ENCODE measurements around the gene GABBR2. TPM values are rescaled to one million over a fixed set of nuclear protein-coding genes. Genes with fewer than 3 reads are reported as not detected.

The GABBR2 gene
- polyA plus RNA-seq, 1 of the 3 experiments (the other 2 are of a cell fraction) = not detected

DNA sequence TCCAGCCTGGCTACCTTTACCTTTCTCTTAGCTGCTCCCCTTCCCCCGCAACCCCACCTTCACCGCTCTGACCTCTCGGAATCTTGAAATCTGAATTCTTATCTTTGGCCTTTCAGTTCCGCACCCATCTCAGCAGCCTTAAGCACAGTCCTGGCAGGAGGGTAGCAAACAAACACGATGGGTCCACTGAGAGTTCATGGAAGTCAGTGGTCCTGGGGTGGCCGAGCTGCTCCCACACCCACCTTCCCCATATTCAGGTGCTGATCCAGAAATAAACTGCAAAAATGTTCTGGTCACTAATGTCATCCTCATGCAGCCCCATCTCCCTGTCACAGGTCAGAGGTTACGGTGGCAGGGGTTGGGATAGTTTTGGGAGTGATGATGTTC is 393.7 kb downstream of the GABBR2 start:
- H3F3A ChIP-seq (replicated peaks; ENCODE audit: insufficient read depth) = no peaks in the 10 kb centered on the region
- no peaks in the 10 kb centered on the region for H4K20me1 ChIP-seq (ENCODE audit: insufficient read depth)
- CTCF ChIA-PET = interaction anchor here (0.7 to 8.2 kb wide), 32 partner anchors 8 to 491 kb away, joined by 3 to 198 read pairs (median 6); partner anchors contain the start of gene ANKS6
- TF ChIP-seq SMC3 (IDR thresholded peaks at IDR 0.05; ENCODE audit: low read depth, low read length) (no peak), TEAD4 (IDR thresholded peaks at IDR 0.05; ENCODE audit: borderline replicate concordance, insufficient read depth) (no peak)
- no peak overlapping the region for H3K4me3 ChIP-seq (ENCODE audit: low read depth in 2 of 2, low read length in 1 of 2)
- no peak overlapping the region for H3K27ac ChIP-seq (ENCODE audit: low read depth in 2 of 2, low read length in 1 of 2)
- no peak overlapping the region for H3K4me2 ChIP-seq
- POLR2A ChIA-PET = no interaction called here
- H3K9me2 ChIP-seq = no peaks in the 10 kb centered on the region
- H3K9ac ChIP-seq = no peak overlapping the region
- 64% methylated on average over 7 of the region's 7 CpGs for WGBS (ENCODE audit: low lambda C conversion rate)
- H3K27me3 ChIP-seq (ENCODE audit: insufficient read depth) = no peaks in the 10 kb centered on the region; the same call in 1 of the 2 replicates
- H3K79me2 ChIP-seq (ENCODE audit: insufficient read depth) = no peaks in the 10 kb centered on the region
- no peaks in the 10 kb centered on the region for H3K9me3 ChIP-seq
- no peak overlapping the region for H2AFZ ChIP-seq (ENCODE audit: low read depth)
- H3K36me3 ChIP-seq (replicated peaks in 1 of 2; ENCODE audit: control insufficient read depth in 1 of 2, insufficient read depth in 2 of 2, low read length in 1 of 2) = no peaks in the 10 kb centered on the region
- H3K4me1 ChIP-seq (ENCODE audit: control insufficient read depth in 1 of 2, insufficient read depth in 2 of 2, low read depth in 1 of 2, low read length in 1 of 2) = peaks cover 5 to 7% of the 10 kb centered on the region in 2 experiments; a peak in 2 of 4 replicates
- no peak for DNase-seq

DNA sequence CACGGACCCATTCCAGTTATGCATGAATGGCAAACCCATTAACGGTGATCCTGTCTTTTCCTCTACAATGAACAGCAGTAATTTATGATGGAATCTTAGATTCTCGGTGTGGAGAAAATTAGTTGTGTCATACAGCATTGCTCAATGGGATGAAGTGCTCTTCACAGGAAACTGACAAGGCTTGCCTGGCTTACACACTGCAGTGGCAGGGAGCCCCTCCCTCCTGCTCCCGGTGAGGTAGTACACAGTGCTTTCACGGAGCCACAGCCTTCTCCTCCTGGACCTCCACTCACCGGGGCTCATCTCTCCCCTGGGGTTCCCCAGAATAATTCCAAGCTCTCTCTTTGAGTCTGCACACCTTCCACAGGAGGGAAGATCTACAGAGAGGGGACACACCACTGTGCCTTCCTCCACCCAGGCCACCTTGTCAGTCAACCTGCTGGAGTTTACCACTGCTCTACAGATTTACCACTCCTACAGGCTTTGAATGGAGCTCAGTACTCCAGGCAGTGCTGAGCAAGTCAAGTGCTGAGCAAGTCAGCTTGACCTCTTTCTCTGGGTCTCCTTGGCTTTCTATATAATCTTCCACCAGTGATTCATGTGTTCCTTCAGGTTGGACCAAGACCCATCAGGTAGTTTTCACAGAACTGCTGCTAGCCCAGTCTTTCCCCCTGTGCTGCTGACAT is 394.2 kb downstream of the GABBR2 start:
- ChIA-PET POLR2A (no interaction called here), CTCF (interaction anchor here (0.7 to 8.2 kb wide), 31 partner anchors 8 to 492 kb away, joined by 3 to 198 read pairs (median 6); partner anchors contain the start of gene ANKS6)
- Histone ChIP-seq H3K27me3 (ENCODE audit: insufficient read depth) (no peaks in the 10 kb centered on the region; the same call in 1 of the 2 replicates), H3K9me2 (no peaks in the 10 kb centered on the region), H3K79me2 (ENCODE audit: insufficient read depth) (no peaks in the 10 kb centered on the region), H2AFZ (ENCODE audit: low read depth) (no peak overlapping the region), H3F3A (replicated peaks; ENCODE audit: insufficient read depth) (no peaks in the 10 kb centered on the region), H4K20me1 (ENCODE audit: insufficient read depth) (no peaks in the 10 kb centered on the region), H3K4me3 (ENCODE audit: low read depth in 2 of 2, low read length in 1 of 2) (no peak overlapping the region), H3K9me3 (no peaks in the 10 kb centered on the region), H3K4me2 (no peak overlapping the region), H3K4me1 (ENCODE audit: control insufficient read depth in 1 of 2, insufficient read depth in 2 of 2, low read depth in 1 of 2, low read length in 1 of 2) (peaks cover 5 to 7% of the 10 kb centered on the region in 2 experiments; a peak in 2 of 4 replicates), H3K9ac (no peak overlapping the region), H3K27ac (ENCODE audit: low read depth in 2 of 2, low read length in 1 of 2) (no peak overlapping the region), H3K36me3 (replicated peaks in 1 of 2; ENCODE audit: control insufficient read depth in 1 of 2, insufficient read depth in 2 of 2, low read length in 1 of 2) (no peaks in the 10 kb centered on the region)
- WGBS (ENCODE audit: low lambda C conversion rate) = 43% methylated on average over 5 of the region's 6 CpGs
- no peak for DNase-seq
- TF ChIP-seq, protein P1, sequence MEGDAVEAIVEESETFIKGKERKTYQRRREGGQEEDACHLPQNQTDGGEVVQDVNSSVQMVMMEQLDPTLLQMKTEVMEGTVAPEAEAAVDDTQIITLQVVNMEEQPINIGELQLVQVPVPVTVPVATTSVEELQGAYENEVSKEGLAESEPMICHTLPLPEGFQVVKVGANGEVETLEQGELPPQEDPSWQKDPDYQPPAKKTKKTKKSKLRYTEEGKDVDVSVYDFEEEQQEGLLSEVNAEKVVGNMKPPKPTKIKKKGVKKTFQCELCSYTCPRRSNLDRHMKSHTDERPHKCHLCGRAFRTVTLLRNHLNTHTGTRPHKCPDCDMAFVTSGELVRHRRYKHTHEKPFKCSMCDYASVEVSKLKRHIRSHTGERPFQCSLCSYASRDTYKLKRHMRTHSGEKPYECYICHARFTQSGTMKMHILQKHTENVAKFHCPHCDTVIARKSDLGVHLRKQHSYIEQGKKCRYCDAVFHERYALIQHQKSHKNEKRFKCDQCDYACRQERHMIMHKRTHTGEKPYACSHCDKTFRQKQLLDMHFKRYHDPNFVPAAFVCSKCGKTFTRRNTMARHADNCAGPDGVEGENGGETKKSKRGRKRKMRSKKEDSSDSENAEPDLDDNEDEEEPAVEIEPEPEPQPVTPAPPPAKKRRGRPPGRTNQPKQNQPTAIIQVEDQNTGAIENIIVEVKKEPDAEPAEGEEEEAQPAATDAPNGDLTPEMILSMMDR (IDR thresholded peaks at IDR 0.05) = no peak
- TF ChIP-seq FOSL2 (IDR thresholded peaks at IDR 0.05; ENCODE audit: borderline replicate concordance, low read depth) (no peak), RAD21 (IDR thresholded peaks at IDR 0.05; ENCODE audit: low read length) (no peak)
- TF ChIP-seq, protein P2, sequence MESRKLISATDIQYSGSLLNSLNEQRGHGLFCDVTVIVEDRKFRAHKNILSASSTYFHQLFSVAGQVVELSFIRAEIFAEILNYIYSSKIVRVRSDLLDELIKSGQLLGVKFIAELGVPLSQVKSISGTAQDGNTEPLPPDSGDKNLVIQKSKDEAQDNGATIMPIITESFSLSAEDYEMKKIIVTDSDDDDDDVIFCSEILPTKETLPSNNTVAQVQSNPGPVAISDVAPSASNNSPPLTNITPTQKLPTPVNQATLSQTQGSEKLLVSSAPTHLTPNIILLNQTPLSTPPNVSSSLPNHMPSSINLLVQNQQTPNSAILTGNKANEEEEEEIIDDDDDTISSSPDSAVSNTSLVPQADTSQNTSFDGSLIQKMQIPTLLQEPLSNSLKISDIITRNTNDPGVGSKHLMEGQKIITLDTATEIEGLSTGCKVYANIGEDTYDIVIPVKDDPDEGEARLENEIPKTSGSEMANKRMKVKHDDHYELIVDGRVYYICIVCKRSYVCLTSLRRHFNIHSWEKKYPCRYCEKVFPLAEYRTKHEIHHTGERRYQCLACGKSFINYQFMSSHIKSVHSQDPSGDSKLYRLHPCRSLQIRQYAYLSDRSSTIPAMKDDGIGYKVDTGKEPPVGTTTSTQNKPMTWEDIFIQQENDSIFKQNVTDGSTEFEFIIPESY (IDR thresholded peaks at IDR 0.05; ENCODE audit: borderline replicate concordance, low read depth) = no peak
